Lower lobe of right lung (tissue), 2 donors: ENCODE data around the gene GALNT17. TPM values are rescaled to one million over a fixed set of nuclear protein-coding genes. Genes with fewer than 3 reads are reported as not detected.

Experiments used
- ATAC-seq, 2 donors: fragments of 200-7000 bp; cut with Tn5 transposase; one replicate each; pipeline ENCODE4 v1.9.1; 2020 to 2022; ENCODE audit warnings: mild to moderate bottlenecking in 2 of 2, moderate library complexity in 2 of 2
- DNase-seq: peaks from one replicate; pipeline ENCODE4 v3.0.0-alpha.2; 2020
- H3K27ac ChIP-seq: fragments of 200-600 bp; one replicate; pipeline ENCODE4 v1.8.0; 2022
- H3K27me3 ChIP-seq: fragments of 200-600 bp; one replicate; pipeline ENCODE4 v1.8.0; 2022; ENCODE audit warnings: low read depth
- H3K36me3 ChIP-seq: fragments of 200-600 bp; one replicate; pipeline ENCODE4 v1.8.0; 2022; ENCODE audit warnings: mild to moderate bottlenecking
- H3K4me1 ChIP-seq: fragments of 200-600 bp; one replicate; pipeline ENCODE4 v1.8.0; 2022
- H3K4me3 ChIP-seq: fragments of 200-600 bp; one replicate; pipeline ENCODE4 v1.8.0; 2022; ENCODE audit warnings: mild to moderate bottlenecking
- H3K9me3 ChIP-seq: fragments of 200-600 bp; one replicate; pipeline ENCODE4 v1.8.0; 2022
- CTCF ChIP-seq: fragments of 200-600 bp; IDR thresholded peaks from one replicate; pipeline ENCODE4 v1.8.0; 2022; ENCODE audit warnings: antibody characterized with exemption, mild to moderate bottlenecking
- intact Hi-C: fragments of 100-400 bp; cut with DNase I; formaldehyde crosslinking; loops from one replicate; pipeline ENCODE4 v1.11.0; 2022
- total RNA-seq: library from RNA; stranded (reverse); fragmentation: NEBNext Ultra II Directional; extraction: Animal tissue kit (Norgen Biotek cat#: 25700); gene quantifications from one replicate; pipeline ENCODE4 v1.2.1, GENCODE V29; 2021
- donor health status: DM: no; HTN: yes; CAD: no; lungs with severe emphysema.

Gene GALNT17
- total RNA-seq, 1 donor from 2014 or later: 6.6 TPM

GRCh38 chr7:71325151-71325550, 193.2 kb downstream of the GALNT17 start:
- no peak overlapping the region for H3K4me3 ChIP-seq
- H3K27me3 ChIP-seq: no peaks in the 10 kb centered on the region
- ATAC-seq (no peak), DNase-seq (no peak)
- TF ChIP-seq CTCF: no peak
- no peaks in the 10 kb centered on the region for H3K4me1 ChIP-seq
- H3K36me3 ChIP-seq: no peaks in the 10 kb centered on the region
- intact Hi-C loops: no loop called here
- H3K9me3 ChIP-seq: no peaks in the 10 kb centered on the region
- H3K27ac ChIP-seq: no peak overlapping the region

GRCh38 chr7:71326595-71326994, 194.7 kb downstream of the GALNT17 start:
- Histone ChIP-seq H3K4me3 (no peak overlapping the region), H3K4me1 (no peaks in the 10 kb centered on the region)
- ATAC-seq: no peak

GRCh38 chr7:71327946-71328345, 196.0 kb downstream of the GALNT17 start:
- intact Hi-C loops: no loop called here
- DNase-seq (no peak), ATAC-seq (no peak)

More at GRCh38 chr7:71326595-71326994, 194.7 kb downstream of the GALNT17 start:
- TF ChIP-seq CTCF: no peak
- H3K36me3 ChIP-seq: no peaks in the 10 kb centered on the region
- H3K27me3 ChIP-seq: no peaks in the 10 kb centered on the region
- intact Hi-C loops: no loop called here
- DNase-seq: no peak
- H3K9me3 ChIP-seq: no peaks in the 10 kb centered on the region
- no peak overlapping the region for H3K27ac ChIP-seq

GRCh38 chr7:71329030-71329660, 197.2 kb downstream of the GALNT17 start:
- Histone ChIP-seq H3K9me3 (no peaks in the 10 kb centered on the region), H3K4me3 (no peak overlapping the region), H3K4me1 (no peaks in the 10 kb centered on the region), H3K36me3 (no peaks in the 10 kb centered on the region), H3K27ac (no peak overlapping the region), H3K27me3 (no peaks in the 10 kb centered on the region)
- intact Hi-C loops: no loop called here
- DNase-seq (no peak), ATAC-seq (no peak)
- no peak for TF ChIP-seq CTCF

More at GRCh38 chr7:71327946-71328345, 196.0 kb downstream of the GALNT17 start:
- Histone ChIP-seq H3K4me1 (no peaks in the 10 kb centered on the region), H3K36me3 (no peaks in the 10 kb centered on the region), H3K27me3 (no peaks in the 10 kb centered on the region), H3K27ac (no peak overlapping the region), H3K4me3 (no peak overlapping the region), H3K9me3 (no peaks in the 10 kb centered on the region)
- TF ChIP-seq CTCF: no peak

- TF ChIP-seq CTCF: no peak
Observed at GRCh38 chr7:71332207-71332606, 200.3 kb downstream of the GALNT17 start.

More at GRCh38 chr7:71332207-71332606, 200.3 kb downstream of the GALNT17 start:
- DNase-seq (no peak), ATAC-seq (no peak)
- Histone ChIP-seq H3K4me3 (no peak overlapping the region), H3K27me3 (no peaks in the 10 kb centered on the region), H3K9me3 (no peaks in the 10 kb centered on the region), H3K36me3 (no peaks in the 10 kb centered on the region), H3K4me1 (no peaks in the 10 kb centered on the region), H3K27ac (no peak overlapping the region)
- intact Hi-C loops: no loop called here
